SK-N-SH treated with all-trans-retinoic acid at 6 μM for 48 hours (cell line): Measurements from ENCODE around the gene USP22.

Experiments used
- ATAC-seq: fragments of 200-7000 bp; cut with Tn5 transposase; 3 replicates; pipeline ENCODE4 v1.9.1; 2020; ENCODE audit warnings: mild to moderate bottlenecking, moderate library complexity
- ARNTL ChIP-seq: fragments of 450-650 bp; formaldehyde crosslinking; IDR thresholded peaks from 2 replicates; pipeline ENCODE4 v1.5.0; 2020; ENCODE audit warnings: low read depth, mild to moderate bottlenecking, moderate library complexity, borderline replicate concordance
- BACH2 ChIP-seq: fragments of 250-450 bp; sonication (Bioruptor Pico); IDR thresholded peaks from 2 replicates; pipeline ENCODE4 v1.9.0; 2021; ENCODE audit warnings: mild to moderate bottlenecking, borderline replicate concordance
- CSDC2 ChIP-seq: fragments of 250-450 bp; sonication (Bioruptor Pico); IDR thresholded peaks from 2 replicates; pipeline ENCODE4 v1.5.0; 2020; ENCODE audit warnings: mild to moderate bottlenecking, moderate library complexity
- GLIS3 ChIP-seq: fragments of 250-450 bp; sonication (Bioruptor Pico); IDR thresholded peaks from 2 replicates; pipeline ENCODE4 v1.5.0; 2020; ENCODE audit warnings: mild to moderate bottlenecking, moderate library complexity
- OSR1 ChIP-seq: fragments of 250-450 bp; sonication (Bioruptor Pico); IDR thresholded peaks from 2 replicates; pipeline ENCODE4 v1.8.0; 2022; ENCODE audit warnings: moderate library complexity, mild to moderate bottlenecking, inconsistent platforms
- PPARA ChIP-seq: fragments of 250-450 bp; sonication (Bioruptor Pico); IDR thresholded peaks from 2 replicates; pipeline ENCODE4 v1.5.0; 2020; ENCODE audit warnings: mild to moderate bottlenecking, borderline replicate concordance
- RARB ChIP-seq: fragments of 250-450 bp; sonication (Bioruptor Pico); IDR thresholded peaks from 2 replicates; pipeline ENCODE4 v1.8.0; 2021; ENCODE audit warnings: mild to moderate bottlenecking, moderate library complexity
- SNAI2 ChIP-seq: fragments of 250-450 bp; sonication (Bioruptor Pico); IDR thresholded peaks from 2 replicates; pipeline ENCODE4 v1.5.0; 2020; ENCODE audit warnings: mild to moderate bottlenecking, moderate library complexity
- ZC3H10 ChIP-seq: fragments of 250-450 bp; sonication (Bioruptor Pico); IDR thresholded peaks from 2 replicates; pipeline ENCODE4 v1.5.1; 2021; ENCODE audit warnings: mild to moderate bottlenecking, moderate library complexity
- ZFP3 ChIP-seq: fragments of 250-450 bp; sonication (Bioruptor Pico); IDR thresholded peaks from 2 replicates; pipeline ENCODE4 v1.5.0; 2020; ENCODE audit warnings: mild to moderate bottlenecking, moderate library complexity
- ZFP30 ChIP-seq: fragments of 450-650 bp; formaldehyde crosslinking; IDR thresholded peaks from 2 replicates; pipeline ENCODE4 v1.5.0; 2022; ENCODE audit warnings: mild to moderate bottlenecking, moderate library complexity
- ZNF565 ChIP-seq: fragments of 450-650 bp; formaldehyde crosslinking; conservative IDR thresholded peaks from 2 replicates; pipeline ENCODE4 v1.5.0; 2020; ENCODE audit warnings: low read depth, mild to moderate bottlenecking, moderate library complexity
- ZNF70 ChIP-seq: fragments of 450-650 bp; formaldehyde crosslinking; IDR thresholded peaks from 2 replicates; pipeline ENCODE4 v1.5.0; 2020; ENCODE audit warnings: mild to moderate bottlenecking, moderate library complexity
- ZNF8 ChIP-seq: fragments of 450-650 bp; formaldehyde crosslinking; IDR thresholded peaks from 2 replicates; pipeline ENCODE4 v1.5.0; 2020; ENCODE audit warnings: mild to moderate bottlenecking, moderate library complexity
- TF ChIP-seq, protein P1 (sequence below): fragments of 250-450 bp; sonication (Bioruptor Pico); IDR thresholded peaks from 2 replicates; pipeline ENCODE4 v1.5.0; 2020; ENCODE audit warnings: mild to moderate bottlenecking, moderate library complexity
- TF ChIP-seq, protein P2 (sequence below): fragments of 250-450 bp; sonication (Bioruptor Pico); IDR thresholded peaks from 2 replicates; pipeline ENCODE4 v1.5.1; 2020; ENCODE audit warnings: low read depth, mild to moderate bottlenecking, moderate library complexity
- TF ChIP-seq, protein P3 (sequence below): fragments of 250-450 bp; sonication (Bioruptor Pico); IDR thresholded peaks from 2 replicates; pipeline ENCODE4 v1.8.0; 2020; ENCODE audit warnings: mild to moderate bottlenecking, moderate library complexity, borderline replicate concordance

USP22 gene

DNA sequence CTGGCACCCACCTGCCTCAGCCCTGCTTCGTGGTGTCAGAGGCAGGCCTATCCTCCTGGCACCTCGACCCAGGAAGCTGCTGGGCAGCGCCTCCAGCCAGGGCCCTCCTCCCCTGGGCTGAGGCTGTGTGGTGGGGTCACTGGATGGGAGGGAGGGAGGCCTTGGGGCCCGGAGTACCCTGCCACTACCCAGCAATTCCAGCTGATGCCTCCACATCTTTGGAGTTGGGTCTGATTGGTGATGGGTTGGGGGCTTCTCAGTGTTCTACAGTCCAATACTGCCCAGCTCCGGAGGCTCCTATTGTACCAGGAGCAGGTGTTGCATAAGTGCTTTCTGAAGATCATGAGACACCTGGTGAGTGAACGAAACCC, 48.0 kb downstream of the USP22 start (continued):
- TF ChIP-seq, protein P1, sequence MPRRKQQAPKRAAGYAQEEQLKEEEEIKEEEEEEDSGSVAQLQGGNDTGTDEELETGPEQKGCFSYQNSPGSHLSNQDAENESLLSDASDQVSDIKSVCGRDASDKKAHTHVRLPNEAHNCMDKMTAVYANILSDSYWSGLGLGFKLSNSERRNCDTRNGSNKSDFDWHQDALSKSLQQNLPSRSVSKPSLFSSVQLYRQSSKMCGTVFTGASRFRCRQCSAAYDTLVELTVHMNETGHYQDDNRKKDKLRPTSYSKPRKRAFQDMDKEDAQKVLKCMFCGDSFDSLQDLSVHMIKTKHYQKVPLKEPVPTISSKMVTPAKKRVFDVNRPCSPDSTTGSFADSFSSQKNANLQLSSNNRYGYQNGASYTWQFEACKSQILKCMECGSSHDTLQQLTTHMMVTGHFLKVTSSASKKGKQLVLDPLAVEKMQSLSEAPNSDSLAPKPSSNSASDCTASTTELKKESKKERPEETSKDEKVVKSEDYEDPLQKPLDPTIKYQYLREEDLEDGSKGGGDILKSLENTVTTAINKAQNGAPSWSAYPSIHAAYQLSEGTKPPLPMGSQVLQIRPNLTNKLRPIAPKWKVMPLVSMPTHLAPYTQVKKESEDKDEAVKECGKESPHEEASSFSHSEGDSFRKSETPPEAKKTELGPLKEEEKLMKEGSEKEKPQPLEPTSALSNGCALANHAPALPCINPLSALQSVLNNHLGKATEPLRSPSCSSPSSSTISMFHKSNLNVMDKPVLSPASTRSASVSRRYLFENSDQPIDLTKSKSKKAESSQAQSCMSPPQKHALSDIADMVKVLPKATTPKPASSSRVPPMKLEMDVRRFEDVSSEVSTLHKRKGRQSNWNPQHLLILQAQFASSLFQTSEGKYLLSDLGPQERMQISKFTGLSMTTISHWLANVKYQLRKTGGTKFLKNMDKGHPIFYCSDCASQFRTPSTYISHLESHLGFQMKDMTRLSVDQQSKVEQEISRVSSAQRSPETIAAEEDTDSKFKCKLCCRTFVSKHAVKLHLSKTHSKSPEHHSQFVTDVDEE = no peak
- TF ChIP-seq, protein P2, sequence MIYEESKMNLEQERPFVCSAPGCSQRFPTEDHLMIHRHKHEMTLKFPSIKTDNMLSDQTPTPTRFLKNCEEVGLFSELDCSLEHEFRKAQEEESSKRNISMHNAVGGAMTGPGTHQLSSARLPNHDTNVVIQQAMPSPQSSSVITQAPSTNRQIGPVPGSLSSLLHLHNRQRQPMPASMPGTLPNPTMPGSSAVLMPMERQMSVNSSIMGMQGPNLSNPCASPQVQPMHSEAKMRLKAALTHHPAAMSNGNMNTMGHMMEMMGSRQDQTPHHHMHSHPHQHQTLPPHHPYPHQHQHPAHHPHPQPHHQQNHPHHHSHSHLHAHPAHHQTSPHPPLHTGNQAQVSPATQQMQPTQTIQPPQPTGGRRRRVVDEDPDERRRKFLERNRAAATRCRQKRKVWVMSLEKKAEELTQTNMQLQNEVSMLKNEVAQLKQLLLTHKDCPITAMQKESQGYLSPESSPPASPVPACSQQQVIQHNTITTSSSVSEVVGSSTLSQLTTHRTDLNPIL (CRISPR knock-in tag) = no peak
- TF ChIP-seq BACH2 (CRISPR knock-in tag) = no peak
- TF ChIP-seq PPARA = no peak
- TF ChIP-seq ZNF565 = no peak
- no peak for TF ChIP-seq ZC3H10 (CRISPR knock-in tag)
- TF ChIP-seq ZNF8 (CRISPR knock-in tag) = no peak

DNA sequence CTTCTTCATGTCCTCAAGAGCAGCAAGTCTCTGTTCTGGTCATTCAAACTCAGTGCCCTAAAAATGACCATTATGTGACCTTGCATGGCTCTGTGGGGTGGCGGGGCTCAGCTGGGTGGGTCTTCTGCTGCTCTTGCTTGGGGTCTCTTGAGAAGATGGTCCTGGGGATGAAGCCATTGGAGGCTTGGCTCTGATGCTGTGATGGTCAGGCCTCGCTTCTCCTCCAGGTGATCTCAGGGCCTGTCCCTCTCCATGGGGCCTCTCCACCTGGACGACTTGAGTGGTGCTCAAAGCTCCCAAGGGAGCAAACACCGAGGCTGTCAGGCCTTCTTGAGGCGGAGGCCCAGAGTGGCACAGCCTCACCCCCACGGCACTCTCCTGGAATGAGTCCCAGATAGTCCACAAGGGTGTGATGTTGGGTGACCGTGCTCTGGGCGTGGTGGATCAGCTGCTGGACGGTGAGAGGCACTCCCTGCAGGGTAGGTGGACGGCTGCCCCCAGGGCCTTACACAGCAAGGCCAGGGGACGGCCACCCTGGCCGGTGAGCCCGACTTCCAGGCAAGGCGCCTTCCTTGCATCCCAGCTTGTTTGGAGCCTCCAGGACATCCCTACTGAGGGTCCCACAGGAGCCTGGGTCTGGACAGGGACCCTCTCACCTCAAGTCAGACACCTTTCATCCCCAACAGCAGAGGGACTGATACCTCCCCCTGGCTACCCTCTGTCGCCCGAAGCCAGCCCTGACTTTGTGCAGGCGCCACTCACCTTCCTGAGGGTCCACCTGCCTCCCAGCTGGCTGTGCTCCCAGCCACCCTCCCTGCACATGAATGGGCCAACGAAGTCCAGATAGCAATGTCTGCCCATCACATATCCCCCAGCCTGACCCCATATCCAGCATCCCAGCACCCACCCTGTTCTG, 48.7 kb downstream of the USP22 start:
- TF ChIP-seq ZFP3 (CRISPR knock-in tag) (no peak), GLIS3 (CRISPR knock-in tag) (no peak)
- ATAC-seq = no peak

DNA sequence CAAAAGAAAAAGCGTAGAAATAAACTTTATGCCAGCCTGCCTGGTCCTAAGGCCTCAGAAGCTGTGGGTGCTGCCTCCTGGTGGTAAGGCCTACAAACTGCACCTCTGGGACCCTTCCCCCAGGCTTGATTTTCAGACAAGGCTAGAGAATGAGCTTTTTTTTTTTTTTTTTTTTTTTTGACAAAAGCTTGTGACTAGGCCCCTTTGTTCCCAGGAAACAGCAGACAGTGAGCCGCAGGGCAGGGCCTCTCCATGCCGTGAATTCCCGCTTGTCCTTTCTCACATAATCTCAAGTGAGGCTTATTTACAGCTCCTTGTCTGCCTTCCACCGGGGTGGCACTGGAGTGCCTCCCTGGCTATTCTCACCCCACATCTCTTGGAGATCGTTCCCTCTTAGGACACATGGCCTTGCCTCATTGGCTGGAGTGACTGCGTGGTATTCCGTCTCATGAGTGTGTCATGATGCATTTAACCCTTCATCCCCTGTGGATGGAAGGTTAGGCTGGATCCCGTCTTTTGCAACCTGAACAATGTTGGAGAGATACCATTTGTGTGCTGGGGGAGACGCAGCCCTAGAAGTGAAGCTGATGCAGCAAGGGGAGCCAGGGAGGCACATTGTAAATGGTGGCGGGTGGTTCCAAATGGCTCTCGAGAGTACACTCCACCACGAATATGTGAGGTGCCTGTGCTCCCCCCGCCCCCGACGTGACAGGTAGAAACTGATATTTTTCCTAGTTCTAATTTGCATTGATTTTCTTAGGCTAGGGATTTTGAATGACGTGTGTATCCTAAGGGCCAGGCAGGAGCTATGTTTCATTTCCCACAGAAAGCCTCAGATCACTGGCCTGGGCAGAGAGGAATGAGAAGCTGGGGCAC, 49.6 kb downstream of the USP22 start:
- ATAC-seq = peak; percentile 55
- TF ChIP-seq, protein P3, sequence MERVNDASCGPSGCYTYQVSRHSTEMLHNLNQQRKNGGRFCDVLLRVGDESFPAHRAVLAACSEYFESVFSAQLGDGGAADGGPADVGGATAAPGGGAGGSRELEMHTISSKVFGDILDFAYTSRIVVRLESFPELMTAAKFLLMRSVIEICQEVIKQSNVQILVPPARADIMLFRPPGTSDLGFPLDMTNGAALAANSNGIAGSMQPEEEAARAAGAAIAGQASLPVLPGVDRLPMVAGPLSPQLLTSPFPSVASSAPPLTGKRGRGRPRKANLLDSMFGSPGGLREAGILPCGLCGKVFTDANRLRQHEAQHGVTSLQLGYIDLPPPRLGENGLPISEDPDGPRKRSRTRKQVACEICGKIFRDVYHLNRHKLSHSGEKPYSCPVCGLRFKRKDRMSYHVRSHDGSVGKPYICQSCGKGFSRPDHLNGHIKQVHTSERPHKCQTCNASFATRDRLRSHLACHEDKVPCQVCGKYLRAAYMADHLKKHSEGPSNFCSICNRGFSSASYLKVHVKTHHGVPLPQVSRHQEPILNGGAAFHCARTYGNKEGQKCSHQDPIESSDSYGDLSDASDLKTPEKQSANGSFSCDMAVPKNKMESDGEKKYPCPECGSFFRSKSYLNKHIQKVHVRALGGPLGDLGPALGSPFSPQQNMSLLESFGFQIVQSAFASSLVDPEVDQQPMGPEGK (CRISPR knock-in tag) = no peak
- TF ChIP-seq ARNTL (CRISPR knock-in tag) (no peak), CSDC2 (no peak)
- TF ChIP-seq, protein P2 (CRISPR knock-in tag) = no peak

DNA sequence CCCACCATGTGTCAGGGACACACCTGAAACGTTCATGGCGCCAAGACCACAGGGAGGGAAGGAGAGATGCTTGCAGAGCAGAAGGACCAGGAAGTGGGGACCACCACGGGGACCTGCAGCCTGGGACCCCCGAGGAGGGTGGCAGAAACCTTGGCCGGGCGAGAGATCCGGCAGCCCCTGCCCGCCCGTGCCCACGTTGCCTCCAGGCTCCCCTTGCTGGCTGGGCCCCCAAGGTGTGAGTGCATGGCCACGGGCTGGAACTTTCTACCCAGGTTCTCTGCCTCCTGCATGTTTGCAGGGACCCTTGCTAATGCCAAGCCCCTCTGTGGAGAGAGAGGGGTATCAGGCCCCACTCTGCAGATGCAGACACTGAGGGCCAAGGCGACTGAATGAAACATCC, 50.4 kb downstream of the USP22 start:
- no peak for ATAC-seq
- TF ChIP-seq OSR1 (CRISPR knock-in tag) (no peak), ARNTL (CRISPR knock-in tag) (no peak), ZC3H10 (CRISPR knock-in tag) (no peak), ZNF565 (no peak), RARB (CRISPR knock-in tag) (no peak), SNAI2 (CRISPR knock-in tag) (no peak), ZNF8 (CRISPR knock-in tag) (no peak), ZFP3 (CRISPR knock-in tag) (no peak), ZFP30 (no peak), ZNF70 (CRISPR knock-in tag) (no peak), BACH2 (CRISPR knock-in tag) (no peak)
